Measurements from ENCODE around the gene MINDY4.
"Not testable (repeated sequence)": the region's sequence is repeated elsewhere in the genome, so short reads cannot be mapped to it uniquely, and the experiment has no call there.

MINDY4 gene

GRCh38 chr7:30805931-30806330 lies 34.7 kb downstream of the MINDY4 start:
- DNase-seq = no peak

GRCh38 chr7:30807477-30807876 lies 36.3 kb downstream of the MINDY4 start:
- not testable (repeated sequence) for DNase-seq

- DNase-seq = not testable (repeated sequence)
Observed at GRCh38 chr7:30807941-30808340, 36.7 kb downstream of the MINDY4 start.

- no peak for DNase-seq
Observed at GRCh38 chr7:30810986-30811385, 39.8 kb downstream of the MINDY4 start.

- DNase-seq = no peak
Observed at GRCh38 chr7:30812676-30813075, 41.5 kb downstream of the MINDY4 start.

- DNase-seq = no peak
Observed at GRCh38 chr7:30813466-30813865, 42.2 kb downstream of the MINDY4 start.

- DNase-seq = no peak
Observed at GRCh38 chr7:30814700-30815387, 43.6 kb downstream of the MINDY4 start.

- DNase-seq = no peak
Observed at GRCh38 chr7:30815388-30815854, 44.2 kb downstream of the MINDY4 start.

- no peak for DNase-seq
Observed at GRCh38 chr7:30815951-30816644, 44.9 kb downstream of the MINDY4 start.

GRCh38 chr7:30816645-30817370 lies 45.6 kb downstream of the MINDY4 start:
- no peak for DNase-seq

GRCh38 chr7:30817371-30817767 lies 46.2 kb downstream of the MINDY4 start:
- no peak for DNase-seq

- DNase-seq = no peak
Observed at GRCh38 chr7:30824821-30825720, 53.9 kb downstream of the MINDY4 start.

- DNase-seq = no peak
Observed at GRCh38 chr7:30826181-30826580, 55.0 kb downstream of the MINDY4 start.

- DNase-seq = no peak
Observed at GRCh38 chr7:30828591-30828990, 57.4 kb downstream of the MINDY4 start.

- no peak for DNase-seq
Observed at GRCh38 chr7:30829471-30829870, 58.3 kb downstream of the MINDY4 start.

GRCh38 chr7:30831227-30831626 lies 60.0 kb downstream of the MINDY4 start:
- DNase-seq = no peak

- DNase-seq = no peak
Observed at GRCh38 chr7:30831936-30832335, 60.7 kb downstream of the MINDY4 start.

GRCh38 chr7:30834017-30834674 lies 62.9 kb downstream of the MINDY4 start:
- not testable (repeated sequence) for DNase-seq

- no peak for DNase-seq
Observed at GRCh38 chr7:30835396-30835915, 64.2 kb downstream of the MINDY4 start.

GRCh38 chr7:30836991-30837390 lies 65.8 kb downstream of the MINDY4 start:
- DNase-seq = no peak

- DNase-seq = no peak
Observed at GRCh38 chr7:30837581-30837980, 66.4 kb downstream of the MINDY4 start.

GRCh38 chr7:30838008-30838407 lies 66.8 kb downstream of the MINDY4 start:
- DNase-seq = no peak

Measured in activated CD4-positive, alpha-beta T cell treated with anti-CD3 and anti-CD28 coated beads for 48 hours (primary cell).